Measurements from ENCODE around the gene PMEPA1. TPM values are rescaled to one million over a fixed set of nuclear protein-coding genes. Genes with fewer than 3 reads are reported as not detected.

The PMEPA1 gene
- total RNA-seq, 2 experiments from 2014 or later = 1.4 to 3.7 TPM

- no peak overlapping the region for H2AFZ ChIP-seq (ENCODE audit: low read length)
- no peak overlapping the region for H3K27ac ChIP-seq (ENCODE audit: low read depth, low read length, poor library complexity, severe bottlenecking)
- TF ChIP-seq, protein P1, sequence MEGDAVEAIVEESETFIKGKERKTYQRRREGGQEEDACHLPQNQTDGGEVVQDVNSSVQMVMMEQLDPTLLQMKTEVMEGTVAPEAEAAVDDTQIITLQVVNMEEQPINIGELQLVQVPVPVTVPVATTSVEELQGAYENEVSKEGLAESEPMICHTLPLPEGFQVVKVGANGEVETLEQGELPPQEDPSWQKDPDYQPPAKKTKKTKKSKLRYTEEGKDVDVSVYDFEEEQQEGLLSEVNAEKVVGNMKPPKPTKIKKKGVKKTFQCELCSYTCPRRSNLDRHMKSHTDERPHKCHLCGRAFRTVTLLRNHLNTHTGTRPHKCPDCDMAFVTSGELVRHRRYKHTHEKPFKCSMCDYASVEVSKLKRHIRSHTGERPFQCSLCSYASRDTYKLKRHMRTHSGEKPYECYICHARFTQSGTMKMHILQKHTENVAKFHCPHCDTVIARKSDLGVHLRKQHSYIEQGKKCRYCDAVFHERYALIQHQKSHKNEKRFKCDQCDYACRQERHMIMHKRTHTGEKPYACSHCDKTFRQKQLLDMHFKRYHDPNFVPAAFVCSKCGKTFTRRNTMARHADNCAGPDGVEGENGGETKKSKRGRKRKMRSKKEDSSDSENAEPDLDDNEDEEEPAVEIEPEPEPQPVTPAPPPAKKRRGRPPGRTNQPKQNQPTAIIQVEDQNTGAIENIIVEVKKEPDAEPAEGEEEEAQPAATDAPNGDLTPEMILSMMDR (conservative IDR thresholded peaks at IDR 0.05; ENCODE audit: low read length) = no peak
- TF ChIP-seq EZH2phosphoT487 (IDR thresholded peaks at IDR 0.05; ENCODE audit: borderline replicate concordance, low read depth, low read length) = no peak
- H3K9me3 ChIP-seq (ENCODE audit: low read length) = no peaks in the 10 kb centered on the region
- H3K79me2 ChIP-seq (ENCODE audit: insufficient read depth, low read depth, low read length) = no peaks in the 10 kb centered on the region
- BruUV-seq (replicated peaks) = no TSS peak
- no peaks in the 10 kb centered on the region for H4K20me1 ChIP-seq (ENCODE audit: insufficient read depth, low read length)
- no peaks in the 10 kb centered on the region for H3K4me1 ChIP-seq (ENCODE audit: insufficient read depth, low read length, poor library complexity, severe bottlenecking)
- no peak overlapping the region for H3K4me3 ChIP-seq (ENCODE audit: low read depth, low read length, poor library complexity, severe bottlenecking)
- no peaks in the 10 kb centered on the region for H3K9me2 ChIP-seq (ENCODE audit: insufficient read depth, low read length)
- H3K4me2 ChIP-seq (ENCODE audit: low read length) = no peak overlapping the region
- POLR2A ChIA-PET = no interaction called here
- intact Hi-C loops (cut with micrococcal nuclease; ENCODE audit: unreplicated experiment) = no loop called here
- H3K36me3 ChIP-seq (ENCODE audit: insufficient read depth, low read length) = no peaks in the 10 kb centered on the region
- no peak for DNase-seq (ENCODE audit: low spot score)
- CTCF ChIA-PET (ENCODE audit: unreplicated experiment) = no interaction called here
Observed at GRCh38 chr20:57664476-57664875, 45.3 kb downstream of the PMEPA1 start.

DNA sequence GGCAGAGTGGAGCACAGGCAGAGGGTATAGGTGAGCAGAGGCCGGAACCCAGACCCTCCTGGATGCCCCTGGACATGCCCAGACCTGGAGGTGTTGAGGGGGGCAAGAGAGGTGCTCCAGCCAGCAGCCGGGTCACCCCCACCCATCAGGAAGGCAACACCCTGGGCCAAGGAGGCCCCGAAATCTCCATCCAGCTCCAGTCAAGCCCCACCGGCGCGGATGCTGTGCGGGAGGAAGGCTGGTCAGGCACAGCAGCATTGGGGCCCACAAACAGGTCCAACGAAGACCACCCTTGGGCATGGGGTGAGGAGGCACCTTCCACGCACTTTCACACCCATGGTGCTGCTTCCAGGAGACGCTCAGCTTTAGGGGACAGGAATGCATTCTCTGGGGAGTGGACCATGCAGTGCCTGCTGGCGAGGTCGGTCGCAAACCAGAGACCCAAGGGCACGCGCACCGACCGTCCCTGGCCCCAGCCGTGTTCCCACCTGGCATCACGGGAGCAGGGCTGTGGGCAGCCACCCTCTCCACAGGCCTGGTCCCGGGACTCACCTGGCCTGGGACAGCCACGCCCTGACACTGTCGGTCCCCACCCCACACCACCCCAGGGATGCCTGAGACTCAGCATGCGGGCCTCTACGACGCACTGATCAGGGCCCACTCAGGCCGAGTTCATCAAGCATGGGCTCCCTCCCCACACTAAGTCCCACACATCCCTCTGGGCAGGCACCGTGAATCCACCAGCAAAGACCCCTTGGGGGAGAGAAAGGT is 45.9 kb downstream of the PMEPA1 start:
- Histone ChIP-seq H2AFZ (ENCODE audit: low read length) (no peak overlapping the region), H3K36me3 (ENCODE audit: insufficient read depth, low read length) (no peaks in the 10 kb centered on the region), H3K4me2 (ENCODE audit: low read length) (no peak overlapping the region), H3K4me1 (ENCODE audit: insufficient read depth, low read length, poor library complexity, severe bottlenecking) (no peaks in the 10 kb centered on the region), H3K9me3 (ENCODE audit: low read length) (no peaks in the 10 kb centered on the region), H3K79me2 (ENCODE audit: insufficient read depth, low read depth, low read length) (no peaks in the 10 kb centered on the region), H3K27ac (ENCODE audit: low read depth, low read length, poor library complexity, severe bottlenecking) (no peak overlapping the region), H3K9me2 (ENCODE audit: insufficient read depth, low read length) (no peaks in the 10 kb centered on the region), H4K20me1 (ENCODE audit: insufficient read depth, low read length) (no peaks in the 10 kb centered on the region), H3K4me3 (ENCODE audit: low read depth, low read length, poor library complexity, severe bottlenecking) (no peak overlapping the region)
- POLR2A ChIA-PET = no interaction called here
- no TSS peak for BruUV-seq (replicated peaks)
- no peak for DNase-seq (ENCODE audit: low spot score)
- intact Hi-C loops (cut with micrococcal nuclease; ENCODE audit: unreplicated experiment) = no loop called here
- CTCF ChIA-PET (ENCODE audit: unreplicated experiment) = no interaction called here
- TF ChIP-seq, protein P1 (conservative IDR thresholded peaks at IDR 0.05; ENCODE audit: low read length) = no peak
- no peak for TF ChIP-seq EZH2phosphoT487 (IDR thresholded peaks at IDR 0.05; ENCODE audit: borderline replicate concordance, low read depth, low read length)

DNA sequence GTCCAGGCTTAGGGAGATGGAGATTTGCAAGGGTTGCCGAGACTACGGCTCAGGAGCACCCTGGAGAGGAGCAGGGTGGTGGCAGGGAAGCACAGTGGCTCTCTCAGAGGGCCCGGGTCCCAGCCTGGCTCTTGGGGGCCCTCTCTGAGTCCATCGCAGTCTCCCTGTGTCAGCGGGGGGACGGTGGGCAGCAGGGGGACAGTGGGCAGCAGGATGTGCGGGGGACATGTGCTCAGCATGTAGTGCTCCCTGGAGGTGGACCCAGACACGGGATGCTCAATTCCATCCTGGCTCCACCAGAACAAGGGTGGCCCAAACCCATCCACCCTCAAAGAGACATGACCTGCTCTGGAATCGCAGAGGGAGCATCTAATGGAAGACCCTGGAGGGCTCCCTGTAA is 46.6 kb downstream of the PMEPA1 start:
- Histone ChIP-seq H3K4me2 (ENCODE audit: low read length) (no peak overlapping the region), H3K27ac (ENCODE audit: low read depth, low read length, poor library complexity, severe bottlenecking) (no peak overlapping the region), H3K36me3 (ENCODE audit: insufficient read depth, low read length) (no peaks in the 10 kb centered on the region), H2AFZ (ENCODE audit: low read length) (no peak overlapping the region), H3K4me1 (ENCODE audit: insufficient read depth, low read length, poor library complexity, severe bottlenecking) (peaks cover under 1% of the 10 kb centered on the region), H3K79me2 (ENCODE audit: insufficient read depth, low read depth, low read length) (no peaks in the 10 kb centered on the region), H3K9me3 (ENCODE audit: low read length) (no peaks in the 10 kb centered on the region), H4K20me1 (ENCODE audit: insufficient read depth, low read length) (no peaks in the 10 kb centered on the region), H3K9me2 (ENCODE audit: insufficient read depth, low read length) (no peaks in the 10 kb centered on the region), H3K4me3 (ENCODE audit: low read depth, low read length, poor library complexity, severe bottlenecking) (no peak overlapping the region)
- intact Hi-C loops (cut with micrococcal nuclease; ENCODE audit: unreplicated experiment) = no loop called here
- ChIA-PET POLR2A (no interaction called here), CTCF (ENCODE audit: unreplicated experiment) (no interaction called here)
- no TSS peak for BruUV-seq (replicated peaks)
- TF ChIP-seq, protein P1 (conservative IDR thresholded peaks at IDR 0.05; ENCODE audit: low read length) = no peak
- TF ChIP-seq EZH2phosphoT487 (IDR thresholded peaks at IDR 0.05; ENCODE audit: borderline replicate concordance, low read depth, low read length) = no peak
- DNase-seq (ENCODE audit: low spot score) = no peak

Data from OCI-LY7 (cell line).